Fibroblast of mammary gland (primary cell): ENCODE data around the gene LRP5.
"Not testable (repeated sequence)": the region's sequence is repeated elsewhere in the genome, so short reads cannot be mapped to it uniquely, and the experiment has no call there.

Experiments used
- DNase-seq: peaks from one replicate; pipeline ENCODE4 v3.0.0-alpha.2; 2010; ENCODE audit warnings: low read depth
- H3K4me3 ChIP-seq: 2 replicates; pipeline ENCODE4 v1.5.1; 2011; ENCODE audit warnings: low read depth, mild to moderate bottlenecking, low read length, moderate library complexity; ENCODE audit not compliant: control insufficient read depth
- CTCF ChIP-seq: conservative IDR thresholded peaks from 2 replicates; pipeline ENCODE4 v1.5.1; 2011; ENCODE audit warnings: low read depth, low read length, inconsistent platforms; ENCODE audit not compliant: control insufficient read depth, insufficient read depth

Gene LRP5

GRCh38 chr11:68450711-68451110 is 138.3 kb downstream of the LRP5 start:
- no peak for DNase-seq
- TF ChIP-seq CTCF, result no peak
- no peak overlapping the region for H3K4me3 ChIP-seq

- H3K4me3 ChIP-seq, result no peak overlapping the region
- DNase-seq, result no peak
- no peak for TF ChIP-seq CTCF
Measured at GRCh38 chr11:68454767-68455166, 142.4 kb downstream of the LRP5 start.

GRCh38 chr11:68455485-68455884 is 143.1 kb downstream of the LRP5 start:
- no peak for DNase-seq
- H3K4me3 ChIP-seq, result no peak overlapping the region
- no peak for TF ChIP-seq CTCF

GRCh38 chr11:68457216-68457897 is 145.0 kb downstream of the LRP5 start:
- H3K4me3 ChIP-seq, result no peak overlapping the region

GRCh38 chr11:68457898-68458249 is 145.5 kb downstream of the LRP5 start:
- no peak for DNase-seq
- H3K4me3 ChIP-seq, result no peak overlapping the region
- TF ChIP-seq CTCF, result no peak

More at GRCh38 chr11:68457216-68457897, 145.0 kb downstream of the LRP5 start:
- TF ChIP-seq CTCF, result no peak
- no peak for DNase-seq

- not testable (repeated sequence) for H3K4me3 ChIP-seq, DNase-seq
Measured at GRCh38 chr11:68458340-68458739, 145.9 kb downstream of the LRP5 start.

- peak overlapping the region; percentile 92 for H3K4me3 ChIP-seq
- peak; percentile 97 for DNase-seq
- TF ChIP-seq CTCF, result no peak
Measured at GRCh38 chr11:68459886-68460740, 147.7 kb downstream of the LRP5 start.
